Panc1 (cell line): ENCODE measurements around the gene BAIAP3. TPM values are rescaled to one million over a fixed set of nuclear protein-coding genes. Genes with fewer than 3 reads are reported as not detected.
A peak's percentile ranks its signal among the peaks of the same experiment; 100 is the strongest.

Experiments
- ATAC-seq: fragments of 200-7000 bp; cut with Tn5 transposase; 2 replicates; pipeline ENCODE4 v1.9.1; 2020; ENCODE audit warnings: mild to moderate bottlenecking, moderate library complexity
- BruUV-seq: library from RNA; stranded (reverse); fragments of 400-500 nt; replicated peaks from 2 replicates; lab custom pipeline; 2021; lab: Mats Ljungman, UMichigan
- CTCF ChIA-PET: fragments of 300-600 bp; sonication (Branson Sonifier 250); formaldehyde crosslinking; loops from one replicate; lab custom pipeline; 2022; ENCODE audit warnings: antibody characterized with exemption; lab: Charles Lee
- POLR2A ChIA-PET: fragments of 300-600 bp; sonication (Branson Sonifier 250); formaldehyde crosslinking; loops from one replicate; lab custom pipeline; 2022; ENCODE audit warnings: antibody characterized with exemption; lab: Charles Lee
- DNase-seq: peaks from one replicate; pipeline ENCODE4 v3.0.0-alpha.2; 2010; ENCODE audit warnings: low read depth, low spot score
- H3K27ac ChIP-seq: 2 replicates; pipeline ENCODE4 v1.5.1; 2011; ENCODE audit warnings: mild to moderate bottlenecking, low read length, inconsistent platforms
- H3K27me3 ChIP-seq: fragments of 200-500 bp; sonication (Bioruptor generic); 2 replicates; pipeline ENCODE4 v1.6.0; 2014; ENCODE audit warnings: low read length, inconsistent platforms; ENCODE audit not compliant: control insufficient read depth, insufficient read depth
- H3K36me3 ChIP-seq: fragments of 200-500 bp; sonication (Bioruptor generic); 2 replicates; pipeline ENCODE4 v1.5.1; 2014; ENCODE audit warnings: inconsistent platforms, mild to moderate bottlenecking, low read length, moderate library complexity; ENCODE audit not compliant: control insufficient read depth, insufficient read depth
- H3K4me1 ChIP-seq: 2 replicates; pipeline ENCODE4 v1.5.1; 2011; ENCODE audit warnings: inconsistent platforms, mild to moderate bottlenecking, low read length, moderate library complexity; ENCODE audit not compliant: control insufficient read depth, insufficient read depth
- H3K4me3 ChIP-seq, 2 experiments: 2 replicates each; pipeline ENCODE4 v1.5.1; 2011 to 2012; ENCODE audit warnings: low read depth in 2 of 2, low read length in 2 of 2, mild to moderate bottlenecking in 2 of 2, inconsistent platforms in 1 of 2, moderate library complexity in 1 of 2
- H3K9me3 ChIP-seq: fragments of 200-500 bp; sonication (Bioruptor generic); 2 replicates; pipeline ENCODE4 v1.5.1; 2014; ENCODE audit warnings: low read depth, mild to moderate bottlenecking, inconsistent platforms, low read length, moderate library complexity; ENCODE audit not compliant: control insufficient read depth, insufficient read depth
- POLR2AphosphoS5 ChIP-seq: IDR thresholded peaks from 2 replicates; pipeline ENCODE4 v1.6.1; 2012; ENCODE audit warnings: mild to moderate bottlenecking, low read depth, low read length, moderate library complexity
- TCF7L2 ChIP-seq: IDR thresholded peaks from 2 replicates; pipeline ENCODE4 v1.6.1; 2011; ENCODE audit warnings: mild to moderate bottlenecking, low read depth, low read length, inconsistent platforms
- in situ Hi-C: cut with HindIII; loops from 2 replicates; pipeline ENCODE4 v1.10.0; 2016; ENCODE audit warnings: low sequenced_read_pairs, low pct_unique_long_range_greater_than_20kb
- intact Hi-C: fragments of 100-400 bp; cut with micrococcal nuclease; formaldehyde crosslinking; loops from one replicate; pipeline ENCODE4 v1.10.0; 2022; ENCODE audit not compliant: unreplicated experiment
- total RNA-seq: library from RNA; stranded (reverse); gene quantifications from one replicate; pipeline ENCODE4 v1.2.1, GENCODE V29; 2021; ENCODE audit not compliant: unreplicated experiment
- TF ChIP-seq, protein P1 (sequence below): fragments of 450-650 bp; IDR thresholded peaks from 2 replicates; pipeline ENCODE4 v1.5.1; 2017; ENCODE audit warnings: mild to moderate bottlenecking
- TF ChIP-seq, protein P2 (sequence below), 2 experiments: IDR thresholded peaks; 2 replicates each; pipeline ENCODE4 v1.6.1; 2011 to 2012; ENCODE audit warnings: low read depth in 2 of 2, control low read depth in 1 of 2, low read length in 1 of 2, mild to moderate bottlenecking in 1 of 2, moderate library complexity in 1 of 2; ENCODE audit not compliant: insufficient read depth in 1 of 2

Gene BAIAP3
- total RNA-seq, 1 experiment from 2014 or later: 9.4 TPM

DNA sequence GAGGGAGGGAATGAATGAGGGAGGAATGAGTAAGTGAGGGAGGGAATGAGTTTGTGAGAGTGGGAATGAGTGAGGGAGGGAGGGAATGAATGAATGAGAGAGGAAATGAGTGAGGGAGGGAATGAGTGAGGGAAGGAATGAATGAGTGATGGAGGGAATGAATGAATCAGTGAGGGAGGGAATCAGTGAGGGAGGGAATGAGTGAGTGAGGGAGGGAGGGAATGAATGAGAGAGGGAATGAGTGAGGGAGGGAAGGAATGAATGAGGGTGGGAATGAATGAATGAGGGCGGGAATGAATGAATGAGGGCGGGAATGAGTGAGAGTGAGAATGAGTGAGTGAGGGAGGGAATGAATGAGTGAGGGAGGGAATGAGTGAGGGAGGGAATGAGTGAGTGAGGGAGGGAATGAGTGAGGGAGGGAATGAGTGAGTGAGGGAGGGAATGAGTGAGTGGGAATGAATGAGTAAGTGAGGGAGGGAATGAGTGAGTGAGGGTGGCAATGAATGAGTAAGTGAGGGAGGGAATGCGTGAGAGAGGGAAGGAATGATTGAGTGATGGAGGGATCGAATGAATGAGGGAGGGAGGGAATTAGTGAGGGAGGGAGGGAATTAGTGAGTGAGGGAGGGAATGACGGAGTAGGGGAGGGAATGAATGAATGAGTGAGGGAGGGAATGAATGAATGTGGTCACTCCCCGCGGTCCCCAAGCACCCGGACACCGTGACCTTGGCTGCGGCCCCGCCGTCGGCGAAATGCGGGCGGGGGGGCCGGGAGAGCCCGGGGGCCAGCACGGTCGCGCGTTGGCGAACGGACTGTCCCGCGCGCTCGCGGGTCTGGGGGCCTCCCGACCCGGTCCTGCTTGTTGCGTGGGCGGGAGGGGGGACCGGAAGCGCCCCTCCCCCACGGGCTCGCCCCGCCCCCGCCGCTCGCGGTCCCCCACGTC is 25.1 kb upstream of the BAIAP3 start:
- H3K4me1 ChIP-seq: peaks cover 14% of the 10 kb centered on the region
- intact Hi-C loops: no loop called here
- ATAC-seq (peak; percentile 55), DNase-seq (peak; percentile 55)
- peaks cover 3% of the 10 kb centered on the region; the same call in 1 of the 2 replicates for H3K36me3 ChIP-seq
- H3K9me3 ChIP-seq: no peaks in the 10 kb centered on the region
- H3K27ac ChIP-seq: peak overlapping the region; percentile 79
- ChIA-PET CTCF (no interaction called here), POLR2A (interaction anchor here (0.7 kb wide), 1 partner anchor 93 kb away, joined by 9 read pairs; no protein-coding TSS in a partner anchor)
- TF ChIP-seq POLR2AphosphoS5 (peak; percentile 52; the same call in 1 of the 2 replicates), TCF7L2 (no peak)
- H3K4me3 ChIP-seq: peak overlapping the region; percentile 38 to 43
- no peaks in the 10 kb centered on the region for H3K27me3 ChIP-seq
- BruUV-seq: no TSS peak
- in situ Hi-C loops: no loop called here

DNA sequence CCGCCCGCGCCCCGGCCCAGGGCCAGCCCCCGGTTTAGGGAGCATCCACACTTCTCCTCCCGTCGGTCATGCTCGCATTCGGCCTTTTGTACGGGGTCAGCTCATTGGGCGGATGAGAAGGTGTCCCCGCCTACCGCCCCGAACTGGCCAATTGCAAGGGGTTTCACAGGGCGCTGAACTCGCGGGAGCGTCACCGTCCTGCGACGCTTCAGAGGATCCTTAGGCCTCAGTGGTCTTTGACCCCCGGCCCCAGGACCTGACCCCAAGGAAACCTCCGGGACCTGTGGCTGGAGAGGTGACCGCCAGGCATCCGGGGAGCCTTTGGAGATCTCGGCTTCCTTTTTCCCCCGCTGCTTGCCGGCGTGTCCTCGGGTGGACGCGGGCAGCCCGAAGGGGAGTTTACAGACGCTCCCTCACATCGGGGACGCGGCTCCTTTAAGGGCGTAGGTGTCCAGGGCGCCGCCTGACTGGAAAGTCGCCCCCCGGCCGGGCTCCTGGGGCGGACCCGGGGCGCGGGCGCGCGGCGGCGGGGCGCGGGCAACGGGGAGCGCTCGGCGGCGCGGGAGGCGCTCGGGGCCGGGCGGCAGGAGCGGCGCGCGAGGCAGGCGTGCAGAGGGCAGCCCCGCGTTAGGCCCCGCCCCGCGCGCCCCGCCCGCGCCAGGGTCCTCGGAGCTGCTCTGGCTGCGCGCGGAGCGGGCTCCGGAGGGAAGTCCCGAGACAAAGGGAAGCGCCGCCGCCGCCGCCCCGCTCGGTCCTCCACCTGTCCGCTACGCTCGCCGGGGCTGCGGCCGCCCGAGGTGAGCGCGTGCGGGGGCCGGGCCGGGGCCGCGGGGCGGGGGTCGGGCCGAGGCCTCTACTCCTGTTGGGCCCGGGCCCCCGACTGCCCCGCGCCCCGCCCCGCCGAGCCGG is 24.2 kb upstream of the BAIAP3 start, which contains the start of gene UBE2I:
TSS of gene UBE2I (plus strand) at position 660 of the 909 bp plus-strand sequence. CDS start 4,395 bp downstream, outside the sequence.
- intact Hi-C loops: no loop called here
- CTCF ChIA-PET: interaction anchor here (0.6 kb wide), 1 partner anchor 234 kb away, joined by 4 read pairs; no protein-coding TSS in a partner anchor
- peaks cover 10% of the 10 kb centered on the region for H3K4me1 ChIP-seq

More for the DNA sequence above, 24.2 kb upstream of the BAIAP3 start, which contains the start of gene UBE2I:
- TF ChIP-seq, protein P1, sequence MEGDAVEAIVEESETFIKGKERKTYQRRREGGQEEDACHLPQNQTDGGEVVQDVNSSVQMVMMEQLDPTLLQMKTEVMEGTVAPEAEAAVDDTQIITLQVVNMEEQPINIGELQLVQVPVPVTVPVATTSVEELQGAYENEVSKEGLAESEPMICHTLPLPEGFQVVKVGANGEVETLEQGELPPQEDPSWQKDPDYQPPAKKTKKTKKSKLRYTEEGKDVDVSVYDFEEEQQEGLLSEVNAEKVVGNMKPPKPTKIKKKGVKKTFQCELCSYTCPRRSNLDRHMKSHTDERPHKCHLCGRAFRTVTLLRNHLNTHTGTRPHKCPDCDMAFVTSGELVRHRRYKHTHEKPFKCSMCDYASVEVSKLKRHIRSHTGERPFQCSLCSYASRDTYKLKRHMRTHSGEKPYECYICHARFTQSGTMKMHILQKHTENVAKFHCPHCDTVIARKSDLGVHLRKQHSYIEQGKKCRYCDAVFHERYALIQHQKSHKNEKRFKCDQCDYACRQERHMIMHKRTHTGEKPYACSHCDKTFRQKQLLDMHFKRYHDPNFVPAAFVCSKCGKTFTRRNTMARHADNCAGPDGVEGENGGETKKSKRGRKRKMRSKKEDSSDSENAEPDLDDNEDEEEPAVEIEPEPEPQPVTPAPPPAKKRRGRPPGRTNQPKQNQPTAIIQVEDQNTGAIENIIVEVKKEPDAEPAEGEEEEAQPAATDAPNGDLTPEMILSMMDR: no peak
- TF ChIP-seq POLR2AphosphoS5: 0 out of 2 replicates have a peak, but pooled peaks have one; percentile 62
- TF ChIP-seq, protein P2, sequence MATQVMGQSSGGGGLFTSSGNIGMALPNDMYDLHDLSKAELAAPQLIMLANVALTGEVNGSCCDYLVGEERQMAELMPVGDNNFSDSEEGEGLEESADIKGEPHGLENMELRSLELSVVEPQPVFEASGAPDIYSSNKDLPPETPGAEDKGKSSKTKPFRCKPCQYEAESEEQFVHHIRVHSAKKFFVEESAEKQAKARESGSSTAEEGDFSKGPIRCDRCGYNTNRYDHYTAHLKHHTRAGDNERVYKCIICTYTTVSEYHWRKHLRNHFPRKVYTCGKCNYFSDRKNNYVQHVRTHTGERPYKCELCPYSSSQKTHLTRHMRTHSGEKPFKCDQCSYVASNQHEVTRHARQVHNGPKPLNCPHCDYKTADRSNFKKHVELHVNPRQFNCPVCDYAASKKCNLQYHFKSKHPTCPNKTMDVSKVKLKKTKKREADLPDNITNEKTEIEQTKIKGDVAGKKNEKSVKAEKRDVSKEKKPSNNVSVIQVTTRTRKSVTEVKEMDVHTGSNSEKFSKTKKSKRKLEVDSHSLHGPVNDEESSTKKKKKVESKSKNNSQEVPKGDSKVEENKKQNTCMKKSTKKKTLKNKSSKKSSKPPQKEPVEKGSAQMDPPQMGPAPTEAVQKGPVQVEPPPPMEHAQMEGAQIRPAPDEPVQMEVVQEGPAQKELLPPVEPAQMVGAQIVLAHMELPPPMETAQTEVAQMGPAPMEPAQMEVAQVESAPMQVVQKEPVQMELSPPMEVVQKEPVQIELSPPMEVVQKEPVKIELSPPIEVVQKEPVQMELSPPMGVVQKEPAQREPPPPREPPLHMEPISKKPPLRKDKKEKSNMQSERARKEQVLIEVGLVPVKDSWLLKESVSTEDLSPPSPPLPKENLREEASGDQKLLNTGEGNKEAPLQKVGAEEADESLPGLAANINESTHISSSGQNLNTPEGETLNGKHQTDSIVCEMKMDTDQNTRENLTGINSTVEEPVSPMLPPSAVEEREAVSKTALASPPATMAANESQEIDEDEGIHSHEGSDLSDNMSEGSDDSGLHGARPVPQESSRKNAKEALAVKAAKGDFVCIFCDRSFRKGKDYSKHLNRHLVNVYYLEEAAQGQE (IDR thresholded peaks at IDR 0.05; ENCODE audit: insufficient read depth in 1 of 2, low read depth in 2 of 2, low read length in 1 of 2): no peak
- TF ChIP-seq TCF7L2: peak; percentile 78
- Histone ChIP-seq H3K27ac (peak within 1 kb of the TSS; percentile 97), H3K36me3 (peaks cover 6% of the 10 kb centered on the region), H3K4me3 (peak within 1 kb of the TSS; percentile 87 to 99), H3K27me3 (no peaks in the 10 kb centered on the region), H3K9me3 (no peaks in the 10 kb centered on the region)
- ATAC-seq (peak; percentile 90), DNase-seq (peak; percentile 96)
- no TSS peak for BruUV-seq
- in situ Hi-C loops: no loop called here
- POLR2A ChIA-PET: interaction anchor here (0.7 kb wide), 1 partner anchor 94 kb away, joined by 9 read pairs; no protein-coding TSS in a partner anchor
